Activated CD4-positive, CD25-positive, alpha-beta regulatory T cell (primary cell): ENCODE results near the gene EPN2.

ENCODE experiments used
- DNase-seq, 4 experiments: peaks; one replicate each; lab custom pipeline; 2025; lab: John Stamatoyannopoulos, UW

The EPN2 gene

GRCh38 chr17:19311421-19312215 lies 74.5 kb downstream of the EPN2 start:
- no peak for DNase-seq

DNA sequence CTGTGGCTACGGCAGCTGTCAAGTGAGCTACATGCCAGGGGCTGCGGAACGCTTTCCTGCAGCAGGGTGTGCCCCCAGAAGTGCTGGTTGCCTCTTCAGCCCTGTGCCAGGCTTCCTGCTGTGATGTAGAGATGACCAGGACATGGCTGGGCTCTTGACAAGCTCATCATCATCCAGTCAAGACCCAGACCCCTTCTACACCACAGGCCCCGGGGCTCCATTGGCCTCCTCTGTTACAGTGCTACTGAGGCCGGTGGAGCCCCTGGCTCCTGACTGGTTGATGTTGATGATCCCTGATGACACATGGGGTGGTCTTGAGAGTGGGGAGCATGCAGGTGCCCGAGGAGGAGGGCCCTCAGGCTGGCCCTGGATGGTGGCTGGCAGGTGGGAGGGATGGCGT lies 75.2 kb downstream of the EPN2 start:
- DNase-seq = no peak

DNA sequence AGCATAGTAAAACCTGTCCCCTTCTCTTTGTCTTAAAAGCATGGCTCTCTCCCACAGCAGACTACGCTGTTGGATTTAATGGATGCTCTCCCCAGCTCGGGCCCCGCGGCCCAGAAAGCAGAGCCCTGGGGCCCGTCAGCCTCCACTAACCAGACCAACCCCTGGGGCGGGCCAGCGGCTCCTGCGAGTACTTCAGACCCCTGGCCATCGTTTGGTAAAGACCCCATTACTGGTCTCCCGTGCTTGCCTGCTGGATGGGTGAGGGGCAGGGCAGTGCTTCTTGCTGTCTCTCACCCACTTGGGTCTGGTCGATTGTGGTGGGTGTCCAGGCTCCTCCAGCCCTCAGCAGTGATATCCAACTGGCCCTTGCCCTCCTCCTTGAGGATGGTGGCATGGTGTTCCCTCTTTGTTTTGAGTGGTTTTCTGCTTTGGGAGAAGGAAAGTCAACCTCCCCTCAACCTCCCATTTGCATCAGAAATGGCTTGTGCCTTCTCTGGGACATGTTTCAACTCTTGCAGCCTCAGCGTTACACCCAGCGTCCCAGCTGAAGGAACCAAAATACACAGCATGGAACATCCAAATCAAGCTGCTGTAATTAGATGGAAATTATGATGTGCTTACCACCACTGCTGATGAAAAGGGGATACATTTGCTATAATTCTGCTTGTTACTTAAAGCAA lies 76.0 kb downstream of the EPN2 start:
- no peak for DNase-seq

- no peak for DNase-seq
These were observed 76.8 kb downstream of the EPN2 start for GRCh38 chr17:19313746-19314651.

DNA sequence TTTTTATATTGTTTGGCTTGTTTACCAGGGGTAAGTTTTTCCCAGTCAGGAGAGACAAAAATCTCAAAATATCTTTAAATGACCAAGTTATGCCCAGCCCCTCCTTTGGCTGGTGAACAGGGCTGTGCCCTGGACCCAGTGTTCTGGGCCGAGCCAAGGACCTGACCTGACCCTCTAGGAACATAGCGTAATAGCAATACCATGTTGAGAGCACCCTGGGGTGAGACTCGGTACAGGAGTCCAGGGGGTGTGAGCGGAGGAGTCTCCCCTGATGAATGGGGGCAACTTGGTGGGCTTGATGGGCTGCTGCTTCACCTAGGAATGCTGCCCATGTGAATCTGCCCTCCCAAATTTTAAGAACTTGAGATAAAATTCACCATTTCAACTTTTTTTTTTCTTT lies 77.9 kb downstream of the EPN2 start:
- no peak for DNase-seq

DNA sequence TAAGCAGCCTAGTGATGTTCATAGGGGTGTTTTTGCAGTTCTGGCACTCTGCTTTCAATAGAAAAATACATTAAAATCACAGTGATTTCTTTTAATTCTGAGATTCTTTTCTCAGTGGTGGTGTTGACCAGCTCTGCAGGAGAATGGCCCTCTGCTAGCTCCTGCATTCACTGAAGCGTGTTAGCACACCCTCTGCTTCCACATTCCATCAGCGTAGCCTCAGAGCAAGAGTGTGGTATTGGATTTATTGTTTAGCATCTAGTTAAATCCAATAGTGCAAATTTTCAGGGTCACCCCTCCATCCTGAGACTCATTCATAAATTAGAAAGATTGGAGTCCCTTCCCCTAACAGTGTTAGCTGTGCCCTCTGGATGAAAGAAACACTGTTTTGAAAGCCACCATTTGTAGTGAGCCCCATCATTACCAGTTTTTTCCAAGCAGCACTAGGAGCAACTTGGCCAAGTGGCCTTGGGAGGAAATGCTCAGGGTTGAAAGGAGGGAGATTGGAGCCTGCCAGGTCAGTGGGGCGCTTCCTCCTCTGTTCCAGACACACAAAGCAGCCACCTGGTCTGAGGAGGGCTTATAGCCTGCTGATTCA lies 79.7 kb downstream of the EPN2 start:
- no peak for DNase-seq

- no peak for DNase-seq
These were observed 80.4 kb downstream of the EPN2 start for GRCh38 chr17:19317359-19318095.

GRCh38 chr17:19318611-19319010 lies 81.4 kb downstream of the EPN2 start:
- DNase-seq = no peak

DNA sequence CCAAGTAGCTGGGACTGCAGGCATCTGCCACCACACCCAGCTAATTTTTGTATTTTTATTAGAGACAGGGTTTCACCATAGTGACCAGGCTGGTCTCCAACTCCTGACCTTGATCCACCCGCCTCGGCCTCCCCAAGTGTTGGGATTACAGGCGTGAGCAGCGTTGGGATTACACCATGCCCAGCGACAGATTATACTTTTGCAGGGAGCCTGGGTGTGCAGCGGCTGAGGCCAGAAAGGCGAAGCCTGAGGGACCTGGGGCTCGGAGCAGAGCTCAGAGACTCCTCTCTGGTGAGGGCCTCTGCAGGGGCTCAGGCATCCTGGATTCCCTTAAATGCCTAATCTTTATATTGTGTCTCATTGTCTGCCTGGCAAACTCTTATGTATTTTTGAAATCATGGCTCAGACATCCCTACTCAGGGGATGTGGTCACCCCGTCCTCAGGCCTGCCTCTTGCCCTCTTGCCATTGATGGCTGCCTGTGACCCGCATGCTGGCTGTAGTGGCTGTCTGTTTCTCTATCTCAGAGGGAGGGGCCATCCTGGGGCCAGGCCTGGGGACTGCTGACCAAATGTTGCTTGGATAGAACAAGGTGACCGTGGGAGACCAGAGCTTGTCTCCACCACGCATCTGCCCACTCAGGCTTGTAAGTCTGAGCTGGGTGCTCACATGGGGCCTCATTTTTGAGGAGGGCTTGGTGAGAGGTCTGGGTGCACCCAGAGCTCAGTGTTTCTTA lies 82.8 kb downstream of the EPN2 start:
- DNase-seq = no peak

DNA sequence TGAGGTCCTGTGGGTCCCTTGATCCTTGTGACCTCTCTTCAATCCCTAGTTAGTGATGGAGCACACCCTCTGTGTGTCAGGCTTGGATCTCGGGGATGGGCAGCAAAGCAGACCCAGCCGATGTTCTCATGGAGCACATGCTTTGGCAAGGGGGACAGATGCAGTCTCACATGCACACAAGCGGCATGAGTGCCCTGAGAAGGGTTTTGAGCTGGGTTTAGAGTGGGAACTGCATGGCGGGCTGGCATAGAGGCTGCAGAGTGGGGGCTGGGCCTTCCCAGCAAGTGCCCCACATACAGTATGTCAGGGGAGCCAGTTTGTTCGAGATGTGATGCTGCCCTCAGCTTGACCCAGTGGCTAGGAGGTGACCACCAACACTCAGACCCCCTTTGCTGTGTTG lies 83.7 kb downstream of the EPN2 start:
- DNase-seq = no peak

- DNase-seq = no peak
These were observed 84.4 kb downstream of the EPN2 start for GRCh38 chr17:19321481-19322128.

- DNase-seq = no peak
These were observed 85.0 kb downstream of the EPN2 start for GRCh38 chr17:19322129-19322505.

GRCh38 chr17:19322861-19323260 lies 85.7 kb downstream of the EPN2 start:
- DNase-seq = no peak

GRCh38 chr17:19325542-19325941 lies 88.4 kb downstream of the EPN2 start:
- no peak for DNase-seq

- no peak for DNase-seq
These were observed 90.0 kb downstream of the EPN2 start for GRCh38 chr17:19327031-19327783.

GRCh38 chr17:19328441-19329061 lies 91.4 kb downstream of the EPN2 start:
- no peak for DNase-seq

DNA sequence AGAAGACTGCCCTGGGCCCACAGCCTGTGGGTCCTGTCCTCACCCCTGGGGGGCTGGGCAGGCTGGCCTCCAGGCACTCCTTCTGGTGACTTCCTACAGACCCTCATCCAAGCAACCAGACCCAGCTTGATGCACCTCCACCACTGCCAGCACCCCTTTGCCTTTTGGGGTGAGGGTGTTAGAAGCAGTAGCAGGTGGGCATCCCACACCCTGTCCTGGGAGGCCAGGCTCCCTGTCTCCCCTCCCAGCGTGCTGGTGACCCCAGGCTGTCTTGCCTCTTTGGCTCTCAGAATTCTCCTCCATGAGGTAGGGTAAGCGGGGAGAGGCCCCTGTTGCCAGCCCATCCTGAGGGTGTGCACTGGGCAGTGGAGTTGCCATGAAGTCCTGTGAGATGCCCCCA lies 92.0 kb downstream of the EPN2 start:
- DNase-seq = no peak

DNA sequence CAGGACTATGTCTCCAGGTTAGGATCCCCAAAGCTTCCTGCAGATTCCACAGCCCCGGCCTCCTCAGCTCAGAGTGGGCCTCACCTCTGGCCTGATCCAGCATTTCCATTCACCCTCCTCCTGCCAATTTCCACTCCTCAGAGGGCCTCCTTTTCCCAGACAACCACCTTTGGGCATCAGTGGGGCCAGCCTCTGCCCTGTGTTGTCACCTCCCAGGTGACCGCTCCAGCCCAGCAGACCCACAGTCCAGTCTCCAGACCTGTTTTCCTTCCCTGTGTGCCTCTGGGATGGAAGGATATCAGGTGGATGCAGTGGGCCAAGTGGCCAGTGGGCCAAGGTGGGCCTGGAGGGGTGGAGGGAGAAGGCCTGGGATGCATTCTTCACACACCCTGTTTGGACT lies 92.7 kb downstream of the EPN2 start:
- no peak for DNase-seq

DNA sequence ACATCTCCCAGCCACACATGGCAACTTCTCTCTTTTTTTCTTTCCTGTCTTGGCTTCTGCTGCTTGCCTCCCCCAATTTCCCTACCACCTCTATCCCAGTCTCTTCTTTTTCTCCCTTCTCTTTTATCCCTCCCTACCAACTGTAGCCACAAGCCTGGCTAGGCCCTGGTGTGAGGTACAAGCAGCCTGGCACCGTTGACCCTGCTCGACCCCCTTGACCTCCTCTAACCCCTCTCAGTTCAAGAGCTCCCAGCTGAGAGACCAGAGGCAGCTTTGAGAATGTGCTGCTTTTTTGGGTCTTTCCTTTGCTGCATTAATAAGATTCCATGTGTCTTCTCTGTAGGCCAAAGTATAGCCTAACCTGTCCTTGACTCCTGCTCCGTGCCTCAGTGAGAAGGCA lies 93.1 kb downstream of the EPN2 start:
- DNase-seq = no peak
